Spleen (tissue), 11 donors: ENCODE results near the gene DLX4. TPM values are rescaled to one million over a fixed set of nuclear protein-coding genes. Genes with fewer than 3 reads are reported as not detected.

Experiments used
- DNase-seq: peaks from one replicate; pipeline ENCODE4 v3.0.0-alpha.2; 2020
- H3K27ac ChIP-seq, 8 donors: fragments of 200-600 bp; sonication (generic) in 7 of 8; 1 replicate in 4 of 8; 2 replicates in 4 of 8; pipeline versions ENCODE4 v1.5.0 to v1.8.0; 2016 to 2021; ENCODE audit warnings: inconsistent platforms in 4 of 8, mild to moderate bottlenecking in 4 of 8, moderate library complexity in 1 of 8
- H3K27me3 ChIP-seq, 7 donors: fragments of 200-600 bp; sonication (generic) in 6 of 7; replicated peaks in 1 of 7; 1 replicate in 4 of 7; 2 replicates in 3 of 7; pipeline versions ENCODE4 v1.5.0 to v1.8.0; 2016 to 2021; ENCODE audit warnings: inconsistent platforms in 3 of 7, mild to moderate bottlenecking in 1 of 7
- H3K36me3 ChIP-seq, 6 donors: fragments of 200-600 bp; sonication (generic) in 5 of 6; 1 replicate in 4 of 6; 2 replicates in 2 of 6; pipeline versions ENCODE4 v1.5.0 to v1.8.0; 2016 to 2021; ENCODE audit warnings: inconsistent platforms in 2 of 6
- H3K4me1 ChIP-seq, 6 donors: fragments of 200-600 bp; sonication (generic) in 5 of 6; 1 replicate in 3 of 6; 2 replicates in 3 of 6; pipeline versions ENCODE4 v1.5.0 to v1.8.0; 2016 to 2021; ENCODE audit warnings: inconsistent platforms in 3 of 6
- H3K4me3 ChIP-seq, 8 donors: fragments of 200-600 bp; sonication (generic) in 7 of 8; 1 replicate in 4 of 8; 2 replicates in 4 of 8; pipeline versions ENCODE4 v1.5.0 to v1.8.0; 2016 to 2021; ENCODE audit warnings: inconsistent platforms in 4 of 8, mild to moderate bottlenecking in 4 of 8, moderate library complexity in 2 of 8
- H3K9me3 ChIP-seq, 8 donors: fragments of 200-600 bp; sonication (generic) in 7 of 8; 1 replicate in 4 of 8; 2 replicates in 4 of 8; pipeline versions ENCODE4 v1.5.0 to v1.8.0; 2016 to 2021; ENCODE audit warnings: inconsistent platforms in 4 of 8
- CTCF ChIP-seq, 11 experiments: fragments of 200-600 bp in 7 of 11; fragments of 450-650 bp in 4 of 11; sonication (generic) in 4 of 11; IDR thresholded peaks in 8 of 11; conservative IDR thresholded peaks in 3 of 11; 1 replicate in 7 of 11; 2 replicates in 4 of 11; pipeline versions ENCODE4 v1.4.0 to v1.8.0; 2016 to 2021; ENCODE audit warnings: antibody characterized with exemption in 11 of 11, inconsistent platforms in 4 of 11, mild to moderate bottlenecking in 1 of 11
- POLR2A ChIP-seq, 3 donors: fragments of 450-650 bp; IDR thresholded peaks; one replicate each; pipeline ENCODE4 v1.5.1; 2017; ENCODE audit warnings: antibody characterized with exemption in 3 of 3, mild to moderate bottlenecking in 1 of 3
- POLR2AphosphoS5 ChIP-seq, 3 donors: sonication (generic); formaldehyde crosslinking; IDR thresholded peaks; one replicate each; pipeline ENCODE4 v1.5.1; 2017; ENCODE audit warnings: antibody characterized with exemption in 3 of 3
- WGBS, 5 donors: extraction: QIAGEN DNeasy Blood & Tissue Kit in 3 of 5; methylation state at CpG; one replicate each; pipeline versions ENCODE4 v1.1.5 to v1.1.7; 2013 to 2018; 5-methylcytosine and 5-hydroxymethylcytosine counted together
- intact Hi-C: fragments of 100-400 bp; cut with DNase I; formaldehyde crosslinking; loops from one replicate; pipeline ENCODE4 v1.15.0; 2023; ENCODE audit warnings: low total_unique reads
- polyA plus RNA-seq, 3 donors: library from polyadenylated mRNA; stranded (reverse); fragments of 200-250 nt; gene quantifications; one replicate each; pipeline ENCODE4 v1.2.1, GENCODE V29; 2013
- total RNA-seq, 7 donors: library from RNA; depleted of rRNA in 3 of 7; stranded (reverse); fragments of >200 nt in 3 of 7; fragmentation: NEBNext Ultra II Directional in 4 of 7; extraction: Animal tissue kit (Norgen Biotek cat#: 25700) in 4 of 7; gene quantifications; one replicate each; pipeline versions ENCODE4 v1.1.0 to v1.2.1, GENCODE V29; 2016 to 2021
- donor health status: healthy with polysubstance abuse.
- donor health status: DM: no; HTN: no; CAD: no; lungs with moderate emphysema.
- donor health status: DM: no; HTN: no; CAD: no.
- donor health status: Bipolar disorder and iron deficiency.
- donor health status: healthy.
- donor health status: DM: no; HTN: no; CAD: no.
- donor health status: DM: yes; HTN: yes; CAD: no.

The DLX4 gene
- total and polyA plus RNA-seq, 10 donors, result 0.09 to 1.1 (median 0.31) TPM; not detected in 2

- H3K27ac ChIP-seq, result no peak overlapping the region
- H3K27me3 ChIP-seq, result peaks cover 0 to 87% (median 8%) of the 10 kb centered on the region in 7 donors
- intact Hi-C loops, result no loop called here
- H3K4me1 ChIP-seq, result peaks cover 0 to 3% (median 0%) of the 10 kb centered on the region in 6 donors
- TF ChIP-seq POLR2A (IDR thresholded peaks at IDR 0.05), result no peak
- TF ChIP-seq CTCF (IDR thresholded peaks at IDR 0.05 in 8 of 11, conservative IDR thresholded peaks at IDR 0.05 in 3 of 11), result no peak
- no peak for TF ChIP-seq POLR2AphosphoS5 (IDR thresholded peaks at IDR 0.05)
- no peaks in the 10 kb centered on the region for H3K36me3 ChIP-seq
- no peak overlapping the region for H3K4me3 ChIP-seq
- WGBS, 5 donors, result 61 to 66% (median 64%) methylated on average over 9 to 10 of the region's 10 CpGs
- no peak for DNase-seq
- H3K9me3 ChIP-seq, result no peaks in the 10 kb centered on the region
These were observed 27.6 kb upstream of the DLX4 start for GRCh38 chr17:49941427-49941826.

- no peak overlapping the region for H3K27ac ChIP-seq
- H3K27me3 ChIP-seq, result peaks cover 0 to 92% (median 8%) of the 10 kb centered on the region in 7 donors
- intact Hi-C loops, result no loop called here
- TF ChIP-seq POLR2A (IDR thresholded peaks at IDR 0.05) (no peak), CTCF (IDR thresholded peaks at IDR 0.05 in 8 of 11, conservative IDR thresholded peaks at IDR 0.05 in 3 of 11) (no peak), POLR2AphosphoS5 (IDR thresholded peaks at IDR 0.05) (no peak)
- H3K36me3 ChIP-seq, result no peaks in the 10 kb centered on the region
- WGBS, 5 donors, result 79 to 88% (median 86%) methylated on average over 5 of the region's 5 CpGs
- DNase-seq, result no peak
- peaks cover 0 to 3% (median 0%) of the 10 kb centered on the region in 6 donors for H3K4me1 ChIP-seq
- no peaks in the 10 kb centered on the region for H3K9me3 ChIP-seq
- H3K4me3 ChIP-seq, result no peak overlapping the region
These were observed 26.0 kb upstream of the DLX4 start for GRCh38 chr17:49942947-49943346.

- Histone ChIP-seq H3K4me3 (no peak overlapping the region), H3K27me3 (peaks cover 0 to 91% (median 8%) of the 10 kb centered on the region in 7 donors), H3K4me1 (peaks cover 0 to 3% (median 0%) of the 10 kb centered on the region in 6 donors), H3K36me3 (no peaks in the 10 kb centered on the region), H3K27ac (no peak overlapping the region), H3K9me3 (no peaks in the 10 kb centered on the region)
- DNase-seq, result no peak
- TF ChIP-seq POLR2AphosphoS5 (IDR thresholded peaks at IDR 0.05) (no peak), POLR2A (IDR thresholded peaks at IDR 0.05) (no peak), CTCF (IDR thresholded peaks at IDR 0.05 in 8 of 11, conservative IDR thresholded peaks at IDR 0.05 in 3 of 11) (no peak)
- intact Hi-C loops, result no loop called here
- 34 to 40% (median 36%) methylated on average over 25 to 26 of the region's 26 CpGs for WGBS, 5 donors
These were observed 24.6 kb upstream of the DLX4 start for GRCh38 chr17:49944273-49944870.

- TF ChIP-seq POLR2AphosphoS5 (IDR thresholded peaks at IDR 0.05) (no peak), CTCF (IDR thresholded peaks at IDR 0.05 in 8 of 11, conservative IDR thresholded peaks at IDR 0.05 in 3 of 11) (no peak), POLR2A (IDR thresholded peaks at IDR 0.05) (no peak)
- Histone ChIP-seq H3K36me3 (no peaks in the 10 kb centered on the region), H3K9me3 (no peaks in the 10 kb centered on the region), H3K27me3 (peaks cover 0 to 96% (median 8%) of the 10 kb centered on the region in 7 donors), H3K4me3 (no peak overlapping the region), H3K4me1 (no peaks in the 10 kb centered on the region), H3K27ac (no peak overlapping the region)
- 78 to 85% (median 83%) methylated on average over 7 to 8 of the region's 8 CpGs for WGBS, 5 donors
- intact Hi-C loops, result no loop called here
- no peak for DNase-seq
These were observed 22.8 kb upstream of the DLX4 start for GRCh38 chr17:49946208-49946607.
